OCI-LY3 (cell line): ENCODE data around the gene B4GALNT1.

Source experiments
- CTCF ChIP-seq: fragments of 200-600, 300-600 bp; sonication (generic); IDR thresholded peaks from 2 replicates; pipeline ENCODE4 v1.5.1; 2014; ENCODE audit warnings: antibody characterized with exemption, low read length, low read depth
- EZH2phosphoT487 ChIP-seq: fragments of 200-600 bp; shearing (Covaris generic); IDR thresholded peaks from 2 replicates; pipeline ENCODE4 v1.6.1; 2018; ENCODE audit warnings: antibody characterized with exemption, mixed run types, low read depth

GRCh38 chr12:57584690-57585089, 48.3 kb downstream of the B4GALNT1 start:
- TF ChIP-seq CTCF (no peak), EZH2phosphoT487 (no peak)
